Astrocyte of the cerebellum (primary cell): ENCODE data around the gene CAPZA1.

Experiments
- DNase-seq: peaks from one replicate; pipeline ENCODE4 v3.0.0-alpha.2; 2011; ENCODE audit warnings: low read depth
- H3K4me3 ChIP-seq: 2 replicates; pipeline ENCODE4 v1.5.1; 2011; ENCODE audit warnings: mild to moderate bottlenecking, low read depth, low read length, moderate library complexity
- CTCF ChIP-seq: IDR thresholded peaks from 2 replicates; pipeline ENCODE4 v1.5.1; 2012; ENCODE audit warnings: low read length, low read depth, moderate library complexity, mild to moderate bottlenecking; ENCODE audit errors: missing control alignments
- in situ Hi-C: cut with HindIII; loops from 2 replicates; pipeline ENCODE4 v1.10.0; 2017; ENCODE audit warnings: low sequenced_read_pairs

The CAPZA1 gene

GRCh38 chr1:112674986-112675727 lies 55.5 kb downstream of the CAPZA1 start:
- no peak for DNase-seq
- TF ChIP-seq CTCF = no peak
- in situ Hi-C loops = no loop called here
- H3K4me3 ChIP-seq = peak overlapping the region; percentile 78

- no peak for TF ChIP-seq CTCF
- peak overlapping the region; percentile 78 for H3K4me3 ChIP-seq
- in situ Hi-C loops = no loop called here
- DNase-seq = no peak
Measured at GRCh38 chr1:112675728-112676381, 56.2 kb downstream of the CAPZA1 start.

GRCh38 chr1:112676543-112676942 lies 56.9 kb downstream of the CAPZA1 start:
- DNase-seq = no peak
- in situ Hi-C loops = no loop called here
- H3K4me3 ChIP-seq = no peak overlapping the region
- TF ChIP-seq CTCF = no peak

- no peak overlapping the region for H3K4me3 ChIP-seq
- no peak for DNase-seq
- in situ Hi-C loops = no loop called here
- TF ChIP-seq CTCF = no peak
Measured at GRCh38 chr1:112677501-112677900, 57.9 kb downstream of the CAPZA1 start.

GRCh38 chr1:112678605-112679004 lies 59.0 kb downstream of the CAPZA1 start:
- TF ChIP-seq CTCF = no peak
- no peak for DNase-seq
- no peak overlapping the region for H3K4me3 ChIP-seq
- in situ Hi-C loops = no loop called here

GRCh38 chr1:112685913-112686312 lies 66.3 kb downstream of the CAPZA1 start:
- in situ Hi-C loops = no loop called here
- H3K4me3 ChIP-seq = no peak overlapping the region
- no peak for DNase-seq
- no peak for TF ChIP-seq CTCF
